ENCODE results near the gene PEX5L.

DNA sequence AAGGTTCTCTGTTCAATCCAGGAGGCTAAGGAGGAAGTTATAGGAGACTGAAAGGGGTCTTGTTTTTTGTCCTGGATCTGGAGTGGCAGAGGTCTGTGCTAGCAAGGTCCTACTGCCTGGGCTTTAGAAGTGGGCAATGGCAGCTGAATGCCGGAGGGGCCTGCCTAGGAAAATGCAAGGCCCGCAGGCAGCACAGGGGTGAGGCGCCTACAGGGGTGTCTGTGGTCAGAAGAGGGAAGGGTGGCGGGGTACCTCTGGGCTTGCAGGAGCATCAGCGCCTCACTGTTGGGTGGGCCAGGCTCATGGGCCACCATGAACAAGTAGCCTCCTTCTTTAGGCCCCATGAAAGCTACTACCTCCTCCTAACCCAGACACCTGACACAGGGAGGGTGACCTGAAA is 175.4 kb downstream of the PEX5L start:
- TF ChIP-seq TAF1 (IDR thresholded peaks at IDR 0.05; ENCODE audit: low read depth) = no peak
- TF ChIP-seq EP300 (IDR thresholded peaks at IDR 0.05; ENCODE audit: borderline replicate concordance) = no peak
- no peak for TF ChIP-seq CEBPB (IDR thresholded peaks at IDR 0.05)
- TF ChIP-seq TCF12 (IDR thresholded peaks at IDR 0.05; ENCODE audit: low read depth) = no peak
- no peak for TF ChIP-seq FOXM1 (IDR thresholded peaks at IDR 0.05; ENCODE audit: borderline replicate concordance, low read depth)
- TF ChIP-seq, protein P1, sequence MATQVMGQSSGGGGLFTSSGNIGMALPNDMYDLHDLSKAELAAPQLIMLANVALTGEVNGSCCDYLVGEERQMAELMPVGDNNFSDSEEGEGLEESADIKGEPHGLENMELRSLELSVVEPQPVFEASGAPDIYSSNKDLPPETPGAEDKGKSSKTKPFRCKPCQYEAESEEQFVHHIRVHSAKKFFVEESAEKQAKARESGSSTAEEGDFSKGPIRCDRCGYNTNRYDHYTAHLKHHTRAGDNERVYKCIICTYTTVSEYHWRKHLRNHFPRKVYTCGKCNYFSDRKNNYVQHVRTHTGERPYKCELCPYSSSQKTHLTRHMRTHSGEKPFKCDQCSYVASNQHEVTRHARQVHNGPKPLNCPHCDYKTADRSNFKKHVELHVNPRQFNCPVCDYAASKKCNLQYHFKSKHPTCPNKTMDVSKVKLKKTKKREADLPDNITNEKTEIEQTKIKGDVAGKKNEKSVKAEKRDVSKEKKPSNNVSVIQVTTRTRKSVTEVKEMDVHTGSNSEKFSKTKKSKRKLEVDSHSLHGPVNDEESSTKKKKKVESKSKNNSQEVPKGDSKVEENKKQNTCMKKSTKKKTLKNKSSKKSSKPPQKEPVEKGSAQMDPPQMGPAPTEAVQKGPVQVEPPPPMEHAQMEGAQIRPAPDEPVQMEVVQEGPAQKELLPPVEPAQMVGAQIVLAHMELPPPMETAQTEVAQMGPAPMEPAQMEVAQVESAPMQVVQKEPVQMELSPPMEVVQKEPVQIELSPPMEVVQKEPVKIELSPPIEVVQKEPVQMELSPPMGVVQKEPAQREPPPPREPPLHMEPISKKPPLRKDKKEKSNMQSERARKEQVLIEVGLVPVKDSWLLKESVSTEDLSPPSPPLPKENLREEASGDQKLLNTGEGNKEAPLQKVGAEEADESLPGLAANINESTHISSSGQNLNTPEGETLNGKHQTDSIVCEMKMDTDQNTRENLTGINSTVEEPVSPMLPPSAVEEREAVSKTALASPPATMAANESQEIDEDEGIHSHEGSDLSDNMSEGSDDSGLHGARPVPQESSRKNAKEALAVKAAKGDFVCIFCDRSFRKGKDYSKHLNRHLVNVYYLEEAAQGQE (IDR thresholded peaks at IDR 0.05; ENCODE audit: low read depth) = no peak
- TF ChIP-seq CREB1 (IDR thresholded peaks at IDR 0.05; ENCODE audit: low read depth) = no peak
- TF ChIP-seq RAD21 (IDR thresholded peaks at IDR 0.05; ENCODE audit: low read depth) = no peak
- no peak for TF ChIP-seq ZBTB7A (IDR thresholded peaks at IDR 0.05; ENCODE audit: low read depth)
- TF ChIP-seq EGR1 (IDR thresholded peaks at IDR 0.05) = no peak
